ENCODE measurements around the gene TRNP1.
A peak's percentile ranks its signal among the peaks of the same experiment; 100 is the strongest.
"Not testable (repeated sequence)": the region's sequence is repeated elsewhere in the genome, so short reads cannot be mapped to it uniquely, and the experiment has no call there.

The TRNP1 gene

DNA sequence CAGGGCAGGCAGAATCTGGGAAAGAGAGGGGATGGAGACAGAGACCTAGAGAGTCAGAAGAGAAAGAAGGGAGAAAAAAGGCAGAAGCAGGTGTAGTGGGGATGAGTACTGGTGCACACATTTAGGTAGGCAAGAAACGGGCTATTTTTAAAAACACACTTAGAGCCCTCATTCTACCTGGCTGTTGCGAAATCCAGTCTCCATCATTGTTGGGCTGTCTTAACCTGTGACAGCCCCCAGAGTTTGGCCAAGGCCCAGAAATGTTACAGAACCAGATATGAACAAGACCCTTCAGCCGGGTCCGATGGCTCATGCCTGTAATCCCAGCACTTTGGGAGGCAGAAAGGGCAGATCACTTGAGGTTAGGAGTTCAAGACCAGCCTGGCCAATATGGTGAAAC, 20.7 kb upstream of the TRNP1 start:
- no peak for DNase-seq (ENCODE audit: low spot score)

GRCh38 chr1:26976621-26977510, 16.6 kb upstream of the TRNP1 start:
- no peak for DNase-seq (ENCODE audit: low spot score)

DNA sequence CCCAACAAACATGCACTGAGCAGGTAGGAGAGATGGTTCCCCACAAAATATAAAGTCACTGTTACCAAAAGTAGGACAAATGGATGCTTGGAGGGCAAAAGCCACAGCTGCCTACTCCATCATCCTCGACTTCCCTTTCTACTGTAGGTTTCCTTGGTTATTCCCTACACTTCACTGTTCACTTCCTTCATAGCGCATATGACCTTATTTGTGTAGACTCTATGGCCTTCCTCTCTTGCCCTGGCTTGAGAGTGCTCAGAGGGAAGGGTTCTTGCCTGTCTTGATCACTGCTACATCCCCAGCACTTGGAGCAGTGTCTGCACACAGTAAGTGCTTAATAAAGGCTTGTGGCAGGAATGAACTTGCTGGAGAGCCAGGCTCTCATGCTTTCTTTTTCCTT, 14.6 kb upstream of the TRNP1 start:
- DNase-seq (ENCODE audit: low spot score) = no peak

DNA sequence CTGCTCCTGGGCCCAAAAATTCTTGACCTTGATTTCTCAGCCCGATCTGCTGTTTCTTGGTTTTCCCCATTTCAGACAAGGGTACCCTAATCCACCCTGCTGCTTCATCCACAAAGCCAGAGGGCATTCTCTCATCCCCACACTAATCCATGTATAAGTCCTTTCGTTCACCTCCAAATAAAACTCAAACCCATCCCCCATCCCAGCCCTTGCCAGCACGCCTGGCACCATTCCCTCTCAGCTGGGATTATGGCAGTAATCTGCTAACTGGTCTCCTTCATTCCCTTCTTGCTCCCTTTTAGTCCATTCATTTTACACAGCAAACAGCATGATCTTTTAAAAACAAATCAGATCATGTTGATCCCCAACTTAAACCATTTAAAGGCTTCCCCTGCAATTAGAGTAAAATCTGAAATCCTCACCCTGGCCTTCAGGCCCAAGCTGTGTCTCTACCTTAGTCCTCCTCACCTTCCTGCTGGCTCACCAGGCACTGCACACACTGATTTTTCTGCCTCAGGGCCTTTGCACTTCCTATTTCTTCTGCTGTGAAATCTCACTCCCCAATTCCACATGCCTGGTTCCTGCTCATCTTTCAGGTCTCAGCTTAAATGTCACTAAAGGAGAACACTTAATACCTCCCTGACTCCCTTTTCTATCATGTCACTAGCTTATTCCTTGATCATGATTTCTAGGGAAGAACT, 12.2 kb upstream of the TRNP1 start:
- no peak for DNase-seq (ENCODE audit: low spot score)

GRCh38 chr1:26983863-26984262, 9.6 kb upstream of the TRNP1 start:
- no peak for DNase-seq (ENCODE audit: low spot score)

- DNase-seq (ENCODE audit: low spot score) = no peak
These were observed 9.2 kb upstream of the TRNP1 start for GRCh38 chr1:26984291-26984690.

- DNase-seq (ENCODE audit: low spot score) = no peak
These were observed 6.8 kb upstream of the TRNP1 start for GRCh38 chr1:26986658-26987057.

GRCh38 chr1:26989403-26990109, 3.9 kb upstream of the TRNP1 start:
- DNase-seq (ENCODE audit: low spot score) = not testable (repeated sequence)

DNA sequence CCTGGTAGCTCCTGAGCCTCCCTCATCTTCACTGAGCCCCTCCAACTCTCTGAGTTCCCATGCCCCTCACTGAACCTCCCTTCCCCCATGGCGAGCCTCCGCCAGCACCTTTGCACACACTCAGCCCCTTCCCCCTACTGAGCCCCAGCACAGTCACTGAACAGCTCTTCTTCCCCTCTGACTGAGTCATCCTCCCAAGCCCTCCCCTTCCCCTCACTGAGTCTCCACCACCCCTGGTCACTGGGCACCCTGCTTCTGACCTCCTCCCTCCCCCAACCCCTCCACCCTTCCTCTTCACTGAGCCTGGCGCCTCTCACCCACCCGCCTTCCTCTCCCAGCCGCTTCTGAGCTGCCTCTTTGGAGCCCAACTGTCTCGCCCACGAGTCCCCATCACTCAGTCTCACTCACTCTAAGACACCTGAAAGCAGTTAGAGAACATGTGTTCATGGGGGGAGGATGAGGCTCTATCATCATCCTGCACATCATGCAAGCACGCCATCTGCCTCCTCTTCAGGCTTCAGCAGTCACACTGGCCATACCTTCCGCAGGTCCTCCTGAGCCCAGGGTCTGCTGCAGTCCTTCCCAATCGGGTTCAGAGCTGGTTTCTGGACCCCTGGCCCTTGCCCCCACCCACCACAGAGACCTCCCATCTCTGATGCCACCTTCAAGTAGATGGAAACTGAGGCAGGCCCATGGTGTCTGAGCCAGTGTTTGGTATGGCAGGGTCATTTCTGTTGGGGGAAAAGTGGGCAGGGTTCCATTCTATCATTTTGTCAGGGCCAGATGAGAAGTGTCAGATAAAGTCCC, 2.0 kb upstream of the TRNP1 start:
- peak; percentile 42 for DNase-seq (ENCODE audit: low spot score)

- no peak for DNase-seq (ENCODE audit: low spot score)
These were observed 711 bp downstream of the TRNP1 start for GRCh38 chr1:26994020-26994786.

- DNase-seq (ENCODE audit: low spot score) = no peak
These were observed 1.5 kb downstream of the TRNP1 start for GRCh38 chr1:26994787-26995517.

DNA sequence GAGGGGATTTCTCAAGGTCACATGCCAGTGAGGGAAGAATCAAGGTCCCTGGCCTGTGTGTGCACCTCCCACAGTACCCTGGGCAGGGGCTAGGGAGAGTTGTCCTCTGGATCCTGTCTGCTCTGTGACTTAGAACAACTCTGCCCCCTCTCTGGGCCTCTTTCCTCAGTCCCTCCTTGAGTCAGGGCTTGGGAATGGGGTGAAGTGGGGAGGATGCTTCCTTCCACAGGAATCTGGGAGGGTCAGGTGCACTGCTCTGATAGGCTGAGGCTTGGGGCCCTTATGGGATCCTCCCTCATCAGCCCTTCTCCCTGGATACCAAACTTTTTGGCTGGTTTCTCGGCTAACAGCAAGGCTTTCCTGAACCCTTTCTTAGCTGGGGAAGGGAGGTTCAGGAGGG, 2.5 kb downstream of the TRNP1 start:
- DNase-seq (ENCODE audit: low spot score) = no peak

GRCh38 chr1:26996665-26997064, 3.2 kb downstream of the TRNP1 start:
- DNase-seq (ENCODE audit: low spot score) = no peak

DNA sequence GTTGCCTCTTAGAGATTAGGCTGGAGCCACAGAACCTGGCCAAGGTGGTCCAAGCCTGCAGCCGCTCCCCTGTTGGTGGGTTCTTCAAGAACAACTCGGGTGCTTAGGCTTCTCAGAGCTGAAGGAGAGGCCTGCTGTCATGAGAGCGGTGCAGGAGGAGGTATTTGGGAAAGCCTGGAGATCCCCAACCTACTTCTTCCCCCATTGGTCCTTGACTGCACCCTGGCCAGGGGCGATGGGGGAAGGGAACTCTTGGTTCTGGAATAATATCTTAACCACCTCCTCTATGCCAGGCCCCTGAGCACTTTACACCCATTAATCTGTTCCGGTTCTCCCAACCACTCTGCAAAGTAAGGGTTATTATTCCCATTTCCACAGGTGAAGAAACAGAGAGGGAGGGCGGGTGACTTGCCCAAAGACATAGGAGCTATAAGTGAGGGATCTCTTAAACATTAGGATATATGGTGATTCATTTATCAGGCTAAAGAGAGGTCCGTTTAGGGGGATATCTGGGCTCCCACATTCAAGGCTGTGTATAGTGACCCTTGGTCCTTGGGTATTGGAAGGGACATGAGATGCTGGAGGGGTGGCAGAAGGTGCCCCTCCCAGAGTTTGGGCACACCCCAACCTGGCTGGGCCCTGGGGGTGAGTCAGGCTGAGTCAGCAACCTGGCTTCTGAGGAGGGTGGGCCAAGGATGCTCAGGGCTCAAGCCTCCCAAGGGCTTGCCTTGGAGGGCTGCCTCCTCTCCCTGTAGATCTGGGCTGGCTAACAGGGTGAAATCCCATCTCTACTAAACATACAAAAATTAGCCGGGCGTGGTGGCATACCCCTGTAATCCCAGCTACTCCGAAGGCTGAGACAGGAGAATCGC, 5.2 kb downstream of the TRNP1 start:
- DNase-seq (ENCODE audit: low spot score) = no peak

GRCh38 chr1:26999440-26999987, 6.0 kb downstream of the TRNP1 start:
- DNase-seq (ENCODE audit: low spot score) = no peak

- DNase-seq (ENCODE audit: low spot score) = no peak
These were observed 6.8 kb downstream of the TRNP1 start for GRCh38 chr1:27000090-27000816.

DNA sequence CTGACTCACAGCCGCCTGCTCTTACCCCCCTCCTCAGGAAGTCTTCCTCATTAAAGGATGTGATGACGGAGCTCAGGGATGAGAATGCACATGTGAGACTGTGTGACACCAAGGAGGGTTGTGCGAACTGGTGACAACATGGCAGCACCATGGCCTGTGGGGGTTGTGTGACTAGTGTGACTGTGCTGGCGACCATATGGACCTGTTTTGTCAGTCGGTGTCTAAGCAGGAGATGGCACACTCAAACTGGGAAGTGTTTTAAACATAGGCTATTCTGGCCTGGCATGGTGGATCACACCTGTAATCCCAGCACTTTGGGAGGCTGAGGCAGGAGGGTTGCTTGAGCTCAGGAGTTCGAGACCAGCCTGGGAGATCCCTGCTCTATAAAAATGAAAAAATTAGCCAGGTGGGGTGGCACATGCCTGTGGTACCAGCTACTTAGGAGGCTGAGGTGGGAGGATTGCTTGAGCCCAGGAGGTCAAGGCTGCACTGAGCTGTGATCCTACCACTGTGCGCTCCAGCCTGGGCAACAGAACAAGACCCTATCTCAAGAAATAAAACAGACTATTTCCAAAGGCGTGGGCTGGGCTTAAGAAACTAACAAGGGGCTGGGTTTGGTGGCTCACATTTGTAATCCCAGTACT, 7.4 kb downstream of the TRNP1 start:
- DNase-seq (ENCODE audit: low spot score) = no peak

Measured in NAMALWA (cell line).